DND-41 (cell line): Measurements from ENCODE around the gene KCNB1.

Experiments used
- EZH2 ChIP-seq: IDR thresholded peaks from 3 replicates; pipeline ENCODE4 v1.6.1; 2012; ENCODE audit warnings: borderline replicate concordance, low read depth, mild to moderate bottlenecking, moderate library complexity, low read length, inconsistent platforms; ENCODE audit not compliant: severe bottlenecking
- TF ChIP-seq, protein P1 (sequence below): IDR thresholded peaks from 2 replicates; pipeline ENCODE4 v1.5.1; 2012; ENCODE audit warnings: borderline replicate concordance, low read length, moderate library complexity, mild to moderate bottlenecking; ENCODE audit not compliant: poor library complexity, severe bottlenecking; ENCODE audit errors: extremely low read depth

DNA sequence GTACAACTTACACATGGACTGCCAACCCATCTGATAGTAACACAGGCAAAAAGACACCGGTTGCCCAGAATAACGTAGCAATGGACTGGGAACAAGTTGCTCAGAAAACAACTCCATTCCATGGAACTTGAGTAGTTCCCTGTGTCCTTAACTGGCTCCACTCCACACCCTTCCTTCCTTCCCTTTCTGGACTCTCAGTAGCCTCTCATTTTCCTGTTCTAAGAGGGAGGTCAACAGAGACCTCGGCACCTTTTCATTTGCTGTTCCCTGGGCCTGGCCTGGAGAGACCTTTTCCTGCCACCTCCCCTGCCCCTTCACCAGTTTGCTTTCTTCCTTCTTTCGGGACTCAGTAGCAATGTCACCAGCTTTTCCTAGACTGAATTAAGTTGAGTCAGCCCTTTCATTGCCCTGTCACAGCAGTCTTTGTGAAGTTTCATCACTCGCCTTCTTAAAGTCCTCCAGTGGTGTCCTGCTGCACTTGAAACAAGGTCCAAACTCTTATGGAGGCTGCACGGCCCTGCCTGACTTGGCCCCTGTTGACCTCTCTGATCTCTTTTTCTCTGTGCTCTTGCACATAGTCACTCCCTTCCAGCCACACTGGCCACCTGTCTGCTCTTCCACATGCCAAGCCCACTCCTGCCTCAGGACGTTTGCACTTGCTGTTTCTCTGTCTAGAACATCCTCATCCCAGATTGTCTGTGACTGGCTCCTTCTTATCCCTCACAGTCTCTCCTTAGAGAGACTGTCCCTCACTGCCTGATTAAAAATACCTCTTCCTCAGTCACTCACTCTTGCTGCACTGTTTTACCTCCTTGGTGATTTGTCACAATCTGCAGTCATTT lies 90.8 kb downstream of the KCNB1 start:
- TF ChIP-seq, protein P1, sequence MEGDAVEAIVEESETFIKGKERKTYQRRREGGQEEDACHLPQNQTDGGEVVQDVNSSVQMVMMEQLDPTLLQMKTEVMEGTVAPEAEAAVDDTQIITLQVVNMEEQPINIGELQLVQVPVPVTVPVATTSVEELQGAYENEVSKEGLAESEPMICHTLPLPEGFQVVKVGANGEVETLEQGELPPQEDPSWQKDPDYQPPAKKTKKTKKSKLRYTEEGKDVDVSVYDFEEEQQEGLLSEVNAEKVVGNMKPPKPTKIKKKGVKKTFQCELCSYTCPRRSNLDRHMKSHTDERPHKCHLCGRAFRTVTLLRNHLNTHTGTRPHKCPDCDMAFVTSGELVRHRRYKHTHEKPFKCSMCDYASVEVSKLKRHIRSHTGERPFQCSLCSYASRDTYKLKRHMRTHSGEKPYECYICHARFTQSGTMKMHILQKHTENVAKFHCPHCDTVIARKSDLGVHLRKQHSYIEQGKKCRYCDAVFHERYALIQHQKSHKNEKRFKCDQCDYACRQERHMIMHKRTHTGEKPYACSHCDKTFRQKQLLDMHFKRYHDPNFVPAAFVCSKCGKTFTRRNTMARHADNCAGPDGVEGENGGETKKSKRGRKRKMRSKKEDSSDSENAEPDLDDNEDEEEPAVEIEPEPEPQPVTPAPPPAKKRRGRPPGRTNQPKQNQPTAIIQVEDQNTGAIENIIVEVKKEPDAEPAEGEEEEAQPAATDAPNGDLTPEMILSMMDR: no peak
- TF ChIP-seq EZH2: no peak
